Lung (tissue), 12 donors: ENCODE measurements around the gene GRIK3. TPM values are rescaled to one million over a fixed set of nuclear protein-coding genes. Genes with fewer than 3 reads are reported as not detected.

ENCODE experiments used
- ATAC-seq: fragments of 200-7000 bp; cut with Tn5 transposase; one replicate; pipeline ENCODE4 v1.9.1; 2020; ENCODE audit warnings: moderate number of reproducible peaks; ENCODE audit not compliant: insufficient read depth, low FRiP score
- DNase-seq, 3 donors: peaks; one replicate each; pipeline ENCODE4 v3.0.0-alpha.2; 2013 to 2017
- H3K27ac ChIP-seq, 2 donors: one replicate each; pipeline ENCODE4 v1.5.1; 2013; ENCODE audit warnings: mild to moderate bottlenecking in 2 of 2, moderate library complexity in 2 of 2, control low read depth in 1 of 2, inconsistent platforms in 1 of 2, low read depth in 1 of 2, low read length in 1 of 2
- H3K27me3 ChIP-seq, 3 donors: one replicate each; pipeline ENCODE4 v1.5.1; 2013; ENCODE audit warnings: low read length in 2 of 3; ENCODE audit not compliant: control insufficient read depth in 3 of 3, insufficient read depth in 3 of 3
- H3K36me3 ChIP-seq, 4 donors: one replicate each; pipeline ENCODE4 v1.5.1; 2013; ENCODE audit warnings: low read length in 4 of 4, mild to moderate bottlenecking in 1 of 4, moderate library complexity in 1 of 4; ENCODE audit not compliant: control insufficient read depth in 4 of 4, insufficient read depth in 4 of 4
- H3K4me1 ChIP-seq, 5 donors: one replicate each; pipeline ENCODE4 v1.5.1; 2013; ENCODE audit warnings: low read length in 5 of 5, mild to moderate bottlenecking in 2 of 5, moderate library complexity in 1 of 5; ENCODE audit not compliant: control insufficient read depth in 5 of 5, insufficient read depth in 5 of 5
- H3K4me3 ChIP-seq: one replicate; pipeline ENCODE4 v1.5.1; 2013; ENCODE audit warnings: mild to moderate bottlenecking, control low read depth, moderate library complexity
- H3K9ac ChIP-seq, 2 donors: one replicate each; pipeline ENCODE4 v1.5.1; 2013; ENCODE audit warnings: low read length in 2 of 2, control low read depth in 1 of 2; ENCODE audit not compliant: insufficient read depth in 1 of 2
- H3K9me3 ChIP-seq, 4 donors: one replicate each; pipeline ENCODE4 v1.5.1; 2013; ENCODE audit warnings: low read length in 3 of 4, mild to moderate bottlenecking in 1 of 4, moderate library complexity in 1 of 4; ENCODE audit not compliant: control insufficient read depth in 4 of 4, insufficient read depth in 3 of 4
- CTCF ChIP-seq: IDR thresholded peaks from 2 replicates; pipeline ENCODE4 v1.5.1; 2012; ENCODE audit warnings: mild to moderate bottlenecking; ENCODE audit errors: control extremely low read depth, extremely low read depth
- WGBS, 2 donors: extraction: QIAGEN DNeasy Blood & Tissue Kit; methylation state at CpG; one replicate each; pipeline ENCODE4 v1.1.7; 2013; 5-methylcytosine and 5-hydroxymethylcytosine counted together
- polyA plus RNA-seq, 2 donors: library from polyadenylated mRNA; stranded (reverse); fragments of 200-250 nt; gene quantifications; one replicate each; pipeline ENCODE4 v1.2.1, GENCODE V29; 2013
- total RNA-seq, 2 donors: library from RNA; depleted of rRNA in 1 of 2; stranded (reverse); fragments of >200 nt in 1 of 2; gene quantifications; one replicate each; pipeline ENCODE4 v1.2.1, GENCODE V29; 2014 to 2021
- donor health status: control.
- donor health status: control.
- donor health status: Bipolar disorder and iron deficiency.
- donor health status: healthy.
- donor health status: DM: yes; HTN: yes; CAD: no.

The GRIK3 gene
- total and polyA plus RNA-seq, 4 donors = 0.01 to 0.40 (median 0.07) TPM

GRCh38 chr1:36951761-36952160 is 82.6 kb downstream of the GRIK3 start:
- Histone ChIP-seq H3K27ac (no peak overlapping the region), H3K4me1 (no peaks in the 10 kb centered on the region), H3K9ac (no peak overlapping the region), H3K27me3 (peaks cover 0 to 8% (median 3%) of the 10 kb centered on the region in 3 donors), H3K36me3 (no peaks in the 10 kb centered on the region), H3K9me3 (no peaks in the 10 kb centered on the region), H3K4me3 (no peak overlapping the region)
- DNase-seq (no peak), ATAC-seq (no peak)
- 73 to 79% methylated on average over 5 of the region's 5 CpGs for WGBS, 2 donors
- TF ChIP-seq CTCF = no peak

- ATAC-seq (no peak), DNase-seq (no peak)
- no peaks in the 10 kb centered on the region for H3K36me3 ChIP-seq
- H3K9ac ChIP-seq = no peak overlapping the region
- peaks cover 0 to 8% (median 3%) of the 10 kb centered on the region in 3 donors for H3K27me3 ChIP-seq
- H3K4me3 ChIP-seq = no peak overlapping the region
- H3K4me1 ChIP-seq = no peaks in the 10 kb centered on the region
- no peak for TF ChIP-seq CTCF
- H3K9me3 ChIP-seq = no peaks in the 10 kb centered on the region
- 44 to 60% methylated on average over 7 of the region's 7 CpGs for WGBS, 2 donors
- H3K27ac ChIP-seq = no peak overlapping the region
Observed at GRCh38 chr1:36951292-36951750, 83.0 kb downstream of the GRIK3 start.

- Histone ChIP-seq H3K27me3 (peaks cover 0 to 8% (median 3%) of the 10 kb centered on the region in 3 donors), H3K36me3 (no peaks in the 10 kb centered on the region), H3K9ac (no peak overlapping the region), H3K9me3 (no peaks in the 10 kb centered on the region), H3K4me1 (no peaks in the 10 kb centered on the region), H3K27ac (no peak overlapping the region), H3K4me3 (no peak overlapping the region)
- DNase-seq (no peak), ATAC-seq (no peak)
- 65 to 77% methylated on average over 8 of the region's 8 CpGs for WGBS, 2 donors
- no peak for TF ChIP-seq CTCF
Observed at GRCh38 chr1:36950604-36951291, 83.6 kb downstream of the GRIK3 start.
